ENCODE results near the gene NUMB. TPM values are rescaled to one million over a fixed set of nuclear protein-coding genes. Genes with fewer than 3 reads are reported as not detected.

The NUMB gene
- total RNA-seq, 2 experiments from 2014 or later, result 44.5 to 46.4 TPM

DNA sequence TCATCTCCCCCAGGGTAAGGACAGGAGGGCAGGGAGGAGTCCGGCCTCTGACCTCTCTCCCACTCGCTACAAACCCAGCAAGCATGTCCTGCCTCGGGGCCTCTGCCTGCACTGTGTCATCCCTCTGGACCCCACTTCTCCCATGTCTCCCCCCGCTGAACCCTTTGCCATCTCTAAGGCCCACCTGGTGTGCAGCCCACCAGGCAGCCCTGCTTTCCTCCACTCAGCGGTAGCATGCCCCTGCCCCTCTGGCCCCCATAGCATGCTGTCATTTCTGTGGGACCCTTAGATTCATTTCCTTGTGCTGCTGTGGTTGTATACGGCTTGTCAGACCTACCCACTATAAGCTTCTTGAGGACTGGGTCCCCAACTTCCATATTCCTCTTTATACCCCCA lies 203.3 kb downstream of the NUMB start:
- peaks cover 4% of the 10 kb centered on the region for H3K27me3 Mint-ChIP-seq
- DNase-seq, result no peak
- H3K9me3 Mint-ChIP-seq, result no peaks in the 10 kb centered on the region
- H3K27ac Mint-ChIP-seq, result no peak overlapping the region
- H3K36me3 Mint-ChIP-seq (ENCODE audit: low read depth), result no peaks in the 10 kb centered on the region
- H3K4me3 Mint-ChIP-seq, result no peak overlapping the region
- peaks cover 5% of the 10 kb centered on the region for H3K4me1 Mint-ChIP-seq
- ChIA-PET POLR2A (interaction anchor here (0.6 kb wide), 1 partner anchor 456 kb away, joined by 3 read pairs; no protein-coding TSS in a partner anchor), CTCF (no interaction called here)

- no peak overlapping the region for H3K4me3 Mint-ChIP-seq
- no peaks in the 10 kb centered on the region for H3K9me3 Mint-ChIP-seq
- H3K36me3 Mint-ChIP-seq (ENCODE audit: low read depth), result no peaks in the 10 kb centered on the region
- H3K27me3 Mint-ChIP-seq, result peaks cover 4% of the 10 kb centered on the region
- POLR2A ChIA-PET, result interaction anchor here (0.6 kb wide), 1 partner anchor 456 kb away, joined by 3 read pairs; no protein-coding TSS in a partner anchor
- CTCF ChIA-PET, result no interaction called here
- DNase-seq, result no peak
- peaks cover 8% of the 10 kb centered on the region for H3K4me1 Mint-ChIP-seq
- H3K27ac Mint-ChIP-seq, result no peak overlapping the region
These were observed 203.9 kb downstream of the NUMB start for GRCh38 chr14:73254247-73255004.

DNA sequence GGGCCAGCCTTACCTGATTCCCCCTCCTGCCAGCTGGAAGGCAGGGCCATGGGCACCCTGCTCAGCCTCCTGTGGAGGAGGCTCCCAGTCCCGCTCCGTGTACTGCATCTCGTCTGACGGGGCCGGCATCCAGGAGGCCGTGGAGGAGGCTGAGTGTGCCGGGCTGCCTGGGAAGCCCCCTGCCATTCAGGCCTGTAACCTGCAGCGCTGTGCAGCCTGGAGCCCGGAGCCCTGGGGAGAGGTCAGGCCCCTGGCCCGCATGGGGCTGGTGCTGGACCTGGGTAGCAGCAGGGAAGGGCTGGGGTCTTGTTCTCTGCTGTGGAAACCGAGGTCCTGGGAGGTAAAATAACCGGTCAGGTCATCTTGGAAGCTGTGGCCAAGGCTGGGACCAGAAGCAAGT lies 204.6 kb downstream of the NUMB start:
- Mint-ChIP-seq H3K4me1 (peaks cover 13% of the 10 kb centered on the region), H3K9me3 (no peaks in the 10 kb centered on the region), H3K4me3 (no peak overlapping the region), H3K27me3 (peaks cover 4% of the 10 kb centered on the region), H3K27ac (no peak overlapping the region), H3K36me3 (ENCODE audit: low read depth) (no peaks in the 10 kb centered on the region)
- ChIA-PET CTCF (no interaction called here), POLR2A (no interaction called here)
- DNase-seq, result no peak

- DNase-seq, result no peak
- Mint-ChIP-seq H3K4me1 (peaks cover 17% of the 10 kb centered on the region), H3K4me3 (no peak overlapping the region), H3K36me3 (ENCODE audit: low read depth) (no peaks in the 10 kb centered on the region), H3K9me3 (no peaks in the 10 kb centered on the region), H3K27me3 (peaks cover 3% of the 10 kb centered on the region), H3K27ac (no peak overlapping the region)
- CTCF ChIA-PET, result no interaction called here
- POLR2A ChIA-PET, result no interaction called here
These were observed 205.1 kb downstream of the NUMB start for GRCh38 chr14:73253323-73253610.

DNA sequence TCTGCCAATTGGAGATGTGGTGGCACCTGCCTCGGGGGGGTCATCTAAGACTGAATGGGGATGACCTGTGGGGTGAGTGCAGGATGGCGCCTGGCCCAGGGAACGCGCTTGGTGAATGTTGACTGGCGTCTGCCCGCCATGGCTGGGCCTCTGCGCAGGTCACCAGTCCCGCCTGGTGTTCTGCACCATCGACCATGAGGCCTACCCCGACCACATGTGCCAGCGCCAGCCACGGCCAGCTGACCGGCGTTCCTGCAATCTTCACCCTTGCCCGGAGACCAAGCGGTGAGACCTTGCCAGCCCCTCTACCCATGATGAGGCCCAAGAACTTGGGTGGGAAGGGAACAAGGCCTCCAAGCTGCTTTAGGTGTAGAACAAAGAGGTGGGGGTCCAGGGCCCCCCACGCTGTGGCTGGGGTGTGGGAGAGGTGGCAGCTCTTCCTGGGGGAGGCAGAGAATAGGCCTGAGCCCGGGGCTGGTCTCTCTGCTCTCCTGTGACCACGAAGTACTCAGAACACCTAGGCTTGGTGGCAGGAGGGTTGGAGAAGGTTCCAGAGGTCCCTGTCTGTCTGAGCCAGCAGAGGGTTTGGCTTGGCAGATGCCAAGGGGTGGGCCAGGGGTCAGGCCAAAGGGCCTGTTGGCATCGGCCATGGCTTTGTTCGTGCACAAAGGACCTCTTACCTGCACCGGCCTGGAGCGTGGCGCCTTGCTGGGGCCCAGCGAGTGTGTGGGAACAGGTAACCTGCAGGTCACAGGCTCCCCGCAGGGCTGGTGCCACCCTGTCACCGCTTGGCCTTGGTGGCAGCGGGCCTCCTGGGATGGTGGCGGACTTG lies 205.6 kb downstream of the NUMB start:
- ChIA-PET POLR2A (no interaction called here), CTCF (no interaction called here)
- H3K27me3 Mint-ChIP-seq, result peaks cover under 1% of the 10 kb centered on the region
- H3K4me3 Mint-ChIP-seq, result no peak overlapping the region
- H3K9me3 Mint-ChIP-seq, result no peaks in the 10 kb centered on the region
- H3K4me1 Mint-ChIP-seq, result peaks cover 20% of the 10 kb centered on the region
- H3K27ac Mint-ChIP-seq, result no peak overlapping the region
- DNase-seq, result no peak
- H3K36me3 Mint-ChIP-seq (ENCODE audit: low read depth), result no peaks in the 10 kb centered on the region

GRCh38 chr14:73251516-73252215 lies 206.7 kb downstream of the NUMB start:
- Mint-ChIP-seq H3K36me3 (ENCODE audit: low read depth) (peaks cover 3% of the 10 kb centered on the region), H3K4me1 (peaks cover 30% of the 10 kb centered on the region), H3K27me3 (peaks cover 9% of the 10 kb centered on the region), H3K4me3 (no peak overlapping the region), H3K9me3 (peaks cover 4% of the 10 kb centered on the region), H3K27ac (no peak overlapping the region)
- CTCF ChIA-PET, result no interaction called here
- POLR2A ChIA-PET, result no interaction called here
- no peak for DNase-seq

GRCh38 chr14:73250781-73251500 lies 207.4 kb downstream of the NUMB start:
- peaks cover 3% of the 10 kb centered on the region for H3K36me3 Mint-ChIP-seq (ENCODE audit: low read depth)
- peaks cover 4% of the 10 kb centered on the region for H3K9me3 Mint-ChIP-seq
- CTCF ChIA-PET, result no interaction called here
- H3K27ac Mint-ChIP-seq, result no peak overlapping the region
- peaks cover 34% of the 10 kb centered on the region for H3K4me1 Mint-ChIP-seq
- peaks cover 12% of the 10 kb centered on the region for H3K27me3 Mint-ChIP-seq
- DNase-seq, result no peak
- no peak overlapping the region for H3K4me3 Mint-ChIP-seq
- POLR2A ChIA-PET, result no interaction called here

GRCh38 chr14:73250317-73250713 lies 208.0 kb downstream of the NUMB start:
- DNase-seq, result no peak
- ChIA-PET CTCF (no interaction called here), POLR2A (no interaction called here)
- H3K27ac Mint-ChIP-seq, result no peak overlapping the region
- peaks cover 4% of the 10 kb centered on the region for H3K9me3 Mint-ChIP-seq
- H3K4me1 Mint-ChIP-seq, result peaks cover 32% of the 10 kb centered on the region
- no peak overlapping the region for H3K4me3 Mint-ChIP-seq
- H3K27me3 Mint-ChIP-seq, result peaks cover 12% of the 10 kb centered on the region
- H3K36me3 Mint-ChIP-seq (ENCODE audit: low read depth), result peaks cover 3% of the 10 kb centered on the region

DNA sequence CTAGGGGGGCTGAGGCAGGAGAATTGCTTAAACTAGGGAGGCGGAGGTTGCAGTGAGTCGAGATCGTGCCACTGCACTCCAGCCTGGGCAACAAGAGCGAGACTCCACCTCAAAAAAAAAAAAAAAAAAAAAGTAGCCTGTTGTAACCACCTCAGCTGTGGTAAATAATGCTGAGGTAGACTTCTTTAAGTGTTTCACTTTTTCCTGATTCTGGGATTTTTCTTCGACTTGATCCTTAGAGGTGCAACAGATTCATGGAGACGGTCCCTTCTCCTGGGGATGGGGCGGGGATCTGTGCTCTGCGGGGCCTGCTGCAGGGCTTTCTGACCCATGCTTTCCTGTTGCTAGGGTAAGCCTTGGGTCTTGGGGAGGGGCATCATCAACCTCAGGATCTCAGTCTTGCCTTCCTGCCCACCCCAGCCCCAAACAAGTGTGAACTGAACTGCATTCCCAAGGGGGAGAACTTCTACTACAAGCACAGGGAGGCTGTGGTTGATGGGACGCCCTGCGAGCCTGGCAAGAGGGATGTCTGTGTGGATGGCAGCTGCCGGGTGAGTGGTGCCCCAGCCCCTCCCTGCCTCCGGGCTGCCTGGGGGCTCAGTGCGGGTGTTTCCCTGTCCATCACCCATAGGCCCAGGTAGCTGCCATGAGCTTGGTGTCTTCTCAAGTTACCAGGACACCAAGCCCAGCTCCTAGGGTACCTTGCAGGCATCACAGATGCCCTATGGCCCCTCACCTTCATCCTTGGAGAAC lies 208.6 kb downstream of the NUMB start:
- POLR2A ChIA-PET, result no interaction called here

GRCh38 chr14:73249108-73249507 lies 209.2 kb downstream of the NUMB start:
- DNase-seq, result no peak
- ChIA-PET POLR2A (no interaction called here), CTCF (interaction anchor here (0.6 kb wide), 1 partner anchor 16 kb away, joined by 3 read pairs; no protein-coding TSS in a partner anchor)
- Mint-ChIP-seq H3K4me3 (no peak overlapping the region), H3K27ac (no peak overlapping the region), H3K27me3 (peaks cover 23% of the 10 kb centered on the region), H3K36me3 (ENCODE audit: low read depth) (peaks cover 3% of the 10 kb centered on the region), H3K9me3 (peaks cover 4% of the 10 kb centered on the region), H3K4me1 (peaks cover 34% of the 10 kb centered on the region)

More for the DNA sequence above, 208.6 kb downstream of the NUMB start:
- peaks cover 16% of the 10 kb centered on the region for H3K27me3 Mint-ChIP-seq
- H3K36me3 Mint-ChIP-seq (ENCODE audit: low read depth), result peaks cover 3% of the 10 kb centered on the region
- H3K9me3 Mint-ChIP-seq, result peaks cover 4% of the 10 kb centered on the region
- CTCF ChIA-PET, result interaction anchor here (0.6 kb wide), 1 partner anchor 16 kb away, joined by 3 read pairs; no protein-coding TSS in a partner anchor
- no peak overlapping the region for H3K4me3 Mint-ChIP-seq
- no peak overlapping the region for H3K27ac Mint-ChIP-seq
- no peak for DNase-seq
- H3K4me1 Mint-ChIP-seq, result peaks cover 34% of the 10 kb centered on the region

DNA sequence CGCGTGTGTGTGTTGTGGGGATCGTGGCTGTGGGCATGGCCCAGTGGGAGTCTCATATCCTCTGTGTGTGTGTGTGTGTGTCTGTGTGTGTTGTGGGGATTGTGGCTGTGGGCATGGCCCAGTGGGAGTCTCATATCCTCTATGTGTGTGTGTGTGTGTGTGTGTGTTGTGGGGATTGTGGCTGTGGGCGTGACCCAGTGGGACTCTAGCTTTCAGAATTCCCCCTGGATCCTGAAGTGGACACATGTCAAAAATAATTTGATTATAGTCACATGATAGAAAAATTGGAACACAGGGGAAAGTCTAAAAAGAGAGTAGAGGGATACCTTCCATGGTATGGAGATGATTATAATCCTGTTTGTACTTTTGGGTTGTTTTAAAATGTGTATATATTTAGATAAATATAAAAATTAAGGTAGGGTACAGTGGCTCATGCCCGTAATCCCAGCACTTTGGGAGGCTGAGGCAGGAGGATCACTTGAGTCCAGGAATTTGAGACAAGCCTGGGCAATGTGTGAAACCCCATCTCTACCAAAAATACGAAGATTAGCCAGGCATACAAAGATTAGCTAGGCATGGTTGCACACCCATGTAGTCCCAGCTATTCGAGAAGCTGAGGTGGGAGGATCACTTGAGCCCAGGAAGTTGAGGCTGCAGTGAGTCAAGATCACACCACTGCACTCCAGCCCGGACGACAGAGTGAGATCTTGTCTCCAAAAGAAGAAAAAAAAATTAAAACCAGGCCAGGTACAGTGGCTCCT lies 210.1 kb downstream of the NUMB start:
- H3K4me3 Mint-ChIP-seq, result no peak overlapping the region
- peaks cover 30% of the 10 kb centered on the region for H3K27me3 Mint-ChIP-seq
- peak; percentile 41 for DNase-seq
- peak overlapping the region; percentile 63 for H3K27ac Mint-ChIP-seq
- ChIA-PET CTCF (no interaction called here), POLR2A (no interaction called here)
- peaks cover 3% of the 10 kb centered on the region for H3K36me3 Mint-ChIP-seq (ENCODE audit: low read depth)
- H3K9me3 Mint-ChIP-seq, result peaks cover 4% of the 10 kb centered on the region
- peaks cover 39% of the 10 kb centered on the region for H3K4me1 Mint-ChIP-seq
